Uterus (tissue), 2 donors: ENCODE data around the gene FUBP1.

Source experiments
- POLR2A ChIP-seq, 2 donors: fragments of 450-650 bp; IDR thresholded peaks; one replicate each; pipeline ENCODE4 v1.6.1; 2016; ENCODE audit warnings: antibody characterized with exemption in 2 of 2, mild to moderate bottlenecking in 1 of 2, moderate library complexity in 1 of 2
- TF ChIP-seq, protein P1 (sequence below), 4 experiments: fragments of 200-600 bp in 2 of 4; fragments of 450-650 bp in 2 of 4; sonication (generic) in 2 of 4; IDR thresholded peaks; one replicate each; pipeline ENCODE4 v1.5.1; 2016 to 2019; ENCODE audit warnings: antibody characterized with exemption in 4 of 4, mild to moderate bottlenecking in 2 of 4, moderate library complexity in 1 of 4

- no peak for TF ChIP-seq POLR2A (IDR thresholded peaks at IDR 0.05)
- TF ChIP-seq, protein P1, sequence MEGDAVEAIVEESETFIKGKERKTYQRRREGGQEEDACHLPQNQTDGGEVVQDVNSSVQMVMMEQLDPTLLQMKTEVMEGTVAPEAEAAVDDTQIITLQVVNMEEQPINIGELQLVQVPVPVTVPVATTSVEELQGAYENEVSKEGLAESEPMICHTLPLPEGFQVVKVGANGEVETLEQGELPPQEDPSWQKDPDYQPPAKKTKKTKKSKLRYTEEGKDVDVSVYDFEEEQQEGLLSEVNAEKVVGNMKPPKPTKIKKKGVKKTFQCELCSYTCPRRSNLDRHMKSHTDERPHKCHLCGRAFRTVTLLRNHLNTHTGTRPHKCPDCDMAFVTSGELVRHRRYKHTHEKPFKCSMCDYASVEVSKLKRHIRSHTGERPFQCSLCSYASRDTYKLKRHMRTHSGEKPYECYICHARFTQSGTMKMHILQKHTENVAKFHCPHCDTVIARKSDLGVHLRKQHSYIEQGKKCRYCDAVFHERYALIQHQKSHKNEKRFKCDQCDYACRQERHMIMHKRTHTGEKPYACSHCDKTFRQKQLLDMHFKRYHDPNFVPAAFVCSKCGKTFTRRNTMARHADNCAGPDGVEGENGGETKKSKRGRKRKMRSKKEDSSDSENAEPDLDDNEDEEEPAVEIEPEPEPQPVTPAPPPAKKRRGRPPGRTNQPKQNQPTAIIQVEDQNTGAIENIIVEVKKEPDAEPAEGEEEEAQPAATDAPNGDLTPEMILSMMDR (IDR thresholded peaks at IDR 0.05): no peak
Observed at GRCh38 chr1:78015148-78015547, 36.3 kb upstream of the FUBP1 start.
